HT-29 (cell line): ENCODE results near the gene FLG2. TPM values are rescaled to one million over a fixed set of nuclear protein-coding genes. Genes with fewer than 3 reads are reported as not detected.
"Not testable (repeated sequence)": the region's sequence is repeated elsewhere in the genome, so short reads cannot be mapped to it uniquely, and the experiment has no call there.

Source experiments
- DNase-seq: peaks from one replicate; pipeline ENCODE4 v3.0.0-alpha.2; 2015; ENCODE audit warnings: low spot score
- small RNA-seq: library from RNA; depleted of rRNA; stranded (forward); fragments of <200 nt; gene quantifications from one replicate; pipeline ENCODE3, GENCODE V24; 2014
- total RNA-seq: library from RNA; depleted of rRNA; stranded (reverse); fragments of >200 nt; shearing (Covaris generic); gene quantifications from 2 replicates; pipeline ENCODE4 v1.2.3, GENCODE V29; 2014; rRNA removed

FLG2 gene
- total RNA-seq, 1 experiment from 2014 or later: not detected

DNA sequence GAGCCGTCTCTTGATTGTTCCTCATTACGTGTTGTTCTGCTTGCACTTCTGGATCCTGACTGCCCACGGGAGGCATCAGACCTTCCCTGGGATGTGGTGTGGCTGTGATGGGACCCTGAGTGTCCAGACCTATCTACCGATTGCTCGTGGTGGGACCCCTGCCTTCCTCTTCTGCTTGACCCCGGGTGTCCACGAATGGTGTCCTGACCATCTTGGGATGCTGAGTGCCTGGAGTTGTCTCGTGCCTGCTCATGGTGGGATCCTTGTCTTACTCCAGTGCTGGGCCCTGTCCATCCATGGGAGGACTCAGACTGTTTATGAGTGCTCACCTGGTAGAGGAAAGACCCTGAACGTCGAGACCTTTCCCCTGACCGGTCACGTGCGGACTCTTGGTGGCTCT, 47.6 kb downstream of the FLG2 start:
- DNase-seq: not testable (repeated sequence)

GRCh38 chr1:152309955-152310354, 49.9 kb downstream of the FLG2 start:
- DNase-seq: no peak

DNA sequence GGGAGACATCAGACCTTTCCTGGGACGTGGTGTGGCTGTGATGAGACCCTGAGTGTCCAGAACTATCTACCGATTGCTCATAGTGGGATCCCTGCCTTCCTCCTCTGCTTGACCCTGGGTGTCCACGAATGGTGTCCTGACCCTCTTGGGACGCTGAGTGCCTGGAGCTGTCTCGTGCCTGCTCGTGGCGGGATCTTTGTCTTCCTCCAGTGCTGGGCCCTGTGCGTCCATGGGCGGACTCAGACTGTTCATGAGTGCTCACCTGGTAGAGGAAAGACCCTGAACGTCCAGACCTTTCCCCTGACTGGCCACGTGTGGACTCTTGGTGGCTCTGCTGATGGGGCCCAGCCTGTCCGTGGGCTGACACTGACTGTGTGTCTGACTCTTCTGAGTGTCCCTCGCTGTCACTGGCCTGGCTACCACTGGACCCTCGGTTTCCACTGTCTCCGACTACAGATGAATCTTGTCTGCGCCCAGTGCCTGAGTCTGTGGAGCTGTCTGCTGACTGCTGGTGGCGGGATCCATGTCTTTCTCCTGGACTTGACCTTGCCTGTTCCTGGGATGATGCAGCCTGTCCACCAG, 50.4 kb downstream of the FLG2 start:
- not testable (repeated sequence) for DNase-seq

GRCh38 chr1:152308758-152309157, 51.0 kb downstream of the FLG2 start:
- not testable (repeated sequence) for DNase-seq

GRCh38 chr1:152307970-152308369, 51.8 kb downstream of the FLG2 start:
- not testable (repeated sequence) for DNase-seq

- not testable (repeated sequence) for DNase-seq
Measured at GRCh38 chr1:152306123-152306522, 53.7 kb downstream of the FLG2 start.

- DNase-seq: not testable (repeated sequence)
Measured at GRCh38 chr1:152304773-152305172, 55.0 kb downstream of the FLG2 start.

- DNase-seq: not testable (repeated sequence)
Measured at GRCh38 chr1:152303139-152303872, 56.5 kb downstream of the FLG2 start.

Small RNAs within 50 kb of the gene (small RNA-seq; reads per million reads assigned to genes)
- gene HMGN3P1: not detected

Other genes with a start within 250 kb of the FLG2 start
- gene TCHH, start 244.6 kb downstream of the FLG2 start, total RNA-seq: 0.03 TPM in 1 of 2 replicates, not detected in the other
- not detected in 2 replicates for gene RPTN, start 200.8 kb downstream of the FLG2 start, total RNA-seq
- not detected in 2 replicates for gene HRNR, start 135.8 kb downstream of the FLG2 start, total RNA-seq
- gene FLG, start 34.8 kb downstream of the FLG2 start, total RNA-seq: 0.03 TPM in 1 of 2 replicates, not detected in the other
- gene CRNN, start 54.3 kb upstream of the FLG2 start, total RNA-seq: not detected in 2 replicates
- gene LCE5A, start 150.8 kb upstream of the FLG2 start, total RNA-seq: not detected in 2 replicates
- gene CRCT1, start 154.5 kb upstream of the FLG2 start, total RNA-seq: 0.15 TPM in 1 of 2 replicates, not detected in the other
- not detected in 2 replicates for gene LCE3E, start 206.8 kb upstream of the FLG2 start, total RNA-seq
- not detected in 2 replicates for gene LCE3D, start 220.5 kb upstream of the FLG2 start, total RNA-seq
- not detected in 2 replicates for gene LCE3C, start 240.2 kb upstream of the FLG2 start, total RNA-seq